ENCODE measurements around the gene OR4D11. TPM values are rescaled to one million over a fixed set of nuclear protein-coding genes. Genes with fewer than 3 reads are reported as not detected.
A peak's percentile ranks its signal among the peaks of the same experiment; 100 is the strongest.

OR4D11 gene
- total RNA-seq, 1 experiment from 2014 or later: not detected

DNA sequence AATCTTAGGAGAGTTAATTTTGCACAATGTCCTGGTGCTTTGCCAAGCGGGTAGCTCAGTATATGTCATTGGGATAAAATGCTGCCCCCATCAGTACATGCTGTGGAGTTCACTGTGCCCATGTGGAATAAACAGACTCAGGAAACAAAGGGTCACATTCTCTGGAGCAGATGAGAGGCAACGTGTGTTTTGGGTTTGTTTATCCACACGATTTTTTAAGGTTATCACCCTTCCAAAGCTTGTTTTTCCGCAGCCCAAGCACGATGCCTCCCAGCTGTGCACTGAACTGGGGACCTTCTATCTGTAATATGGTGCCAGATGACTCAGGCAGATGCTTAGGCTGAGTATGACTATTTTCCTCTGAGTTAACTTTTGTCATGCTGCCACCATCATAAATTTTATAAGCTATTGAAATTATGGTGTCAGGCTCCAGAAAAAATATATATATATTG lies 40.2 kb upstream of the OR4D11 start:
- Histone ChIP-seq H3K27me3 (ENCODE audit: insufficient read depth, low read length) (no peaks in the 10 kb centered on the region), H3K9me3 (ENCODE audit: control insufficient read depth, low read depth, low read length) (no peaks in the 10 kb centered on the region), H2BK20ac (ENCODE audit: low read depth, low read length, poor library complexity, severe bottlenecking) (no peak overlapping the region), H3T11ph (ENCODE audit: low read length) (no peak overlapping the region), H4K91ac (ENCODE audit: insufficient read length, low read depth, low read length) (no peak overlapping the region), H2AFZ (ENCODE audit: low read length) (no peak overlapping the region), H3K27ac (ENCODE audit: insufficient read length, low read depth, low read length) (no peak overlapping the region), H3K4ac (ENCODE audit: low read depth, low read length) (no peak overlapping the region), H4K8ac (replicated peaks; ENCODE audit: insufficient read length, low read depth, low read length) (no peak overlapping the region), H3K14ac (ENCODE audit: insufficient read depth, low read length) (no peak overlapping the region), H3K9ac (ENCODE audit: extremely low read depth, insufficient read length, low read length) (no peak overlapping the region), H3K56ac (ENCODE audit: insufficient read length, low read depth, low read length) (no peak overlapping the region), H2BK15ac (ENCODE audit: low read depth, low read length) (no peak overlapping the region), H4K5ac (ENCODE audit: insufficient read length, low read depth, low read length) (no peak overlapping the region), H2BK5ac (ENCODE audit: insufficient read length, low read length) (no peak overlapping the region), H3K4me1 (ENCODE audit: insufficient read depth, low read length) (no peaks in the 10 kb centered on the region), H2BK12ac (ENCODE audit: insufficient read length, low read depth, low read length) (no peak overlapping the region), H3K79me2 (ENCODE audit: insufficient read depth, low read length) (no peaks in the 10 kb centered on the region), H3K79me1 (ENCODE audit: insufficient read depth, low read depth, low read length, poor library complexity, severe bottlenecking) (no peaks in the 10 kb centered on the region), H3K18ac (ENCODE audit: insufficient read length, low read depth, low read length) (no peak overlapping the region), H3K23me2 (ENCODE audit: insufficient read length, low read depth, low read length, poor library complexity, severe bottlenecking) (no peaks in the 10 kb centered on the region), H3K23ac (ENCODE audit: insufficient read length, low read depth, low read length) (no peak overlapping the region), H4K20me1 (ENCODE audit: control insufficient read depth, insufficient read depth, insufficient read length) (no peaks in the 10 kb centered on the region), H3K4me2 (ENCODE audit: insufficient read depth, insufficient read length, low read length) (no peak overlapping the region), H2AK5ac (ENCODE audit: insufficient read length, low read length) (no peak overlapping the region), H2BK120ac (ENCODE audit: low read depth, low read length, poor library complexity, severe bottlenecking) (no peak overlapping the region)
- Mint-ChIP-seq H3K4me3 (no peak overlapping the region), H3K9me3 (0 out of 5 replicates have a peak, but pooled peaks cover 0 to 4% of the 10 kb centered on the region in 2 experiments), H3K27ac (peak overlapping the region in 1 of 3 experiments; percentile 45; a peak in 1 of 7 replicates), H3K4me1 (peaks cover 0 to 4% of the 10 kb centered on the region in 2 experiments; a peak in 1 of 4 replicates), H3K27me3 (ENCODE audit: low read depth) (no peaks in the 10 kb centered on the region), H3K36me3 (ENCODE audit: insufficient read depth in 1 of 3, low read depth in 3 of 3) (no peaks in the 10 kb centered on the region)
- TF ChIP-seq, protein P1, sequence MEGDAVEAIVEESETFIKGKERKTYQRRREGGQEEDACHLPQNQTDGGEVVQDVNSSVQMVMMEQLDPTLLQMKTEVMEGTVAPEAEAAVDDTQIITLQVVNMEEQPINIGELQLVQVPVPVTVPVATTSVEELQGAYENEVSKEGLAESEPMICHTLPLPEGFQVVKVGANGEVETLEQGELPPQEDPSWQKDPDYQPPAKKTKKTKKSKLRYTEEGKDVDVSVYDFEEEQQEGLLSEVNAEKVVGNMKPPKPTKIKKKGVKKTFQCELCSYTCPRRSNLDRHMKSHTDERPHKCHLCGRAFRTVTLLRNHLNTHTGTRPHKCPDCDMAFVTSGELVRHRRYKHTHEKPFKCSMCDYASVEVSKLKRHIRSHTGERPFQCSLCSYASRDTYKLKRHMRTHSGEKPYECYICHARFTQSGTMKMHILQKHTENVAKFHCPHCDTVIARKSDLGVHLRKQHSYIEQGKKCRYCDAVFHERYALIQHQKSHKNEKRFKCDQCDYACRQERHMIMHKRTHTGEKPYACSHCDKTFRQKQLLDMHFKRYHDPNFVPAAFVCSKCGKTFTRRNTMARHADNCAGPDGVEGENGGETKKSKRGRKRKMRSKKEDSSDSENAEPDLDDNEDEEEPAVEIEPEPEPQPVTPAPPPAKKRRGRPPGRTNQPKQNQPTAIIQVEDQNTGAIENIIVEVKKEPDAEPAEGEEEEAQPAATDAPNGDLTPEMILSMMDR (conservative IDR thresholded peaks at IDR 0.05): peak; percentile 36; the same call in 2 of the 3 replicates
- no peak for DNase-seq
- no CpG with 5 or more reads among the region's 5 CpGs for WGBS (ENCODE audit: extremely low coverage, insufficient read length, low lambda C conversion rate)
